K562 (cell line): ENCODE measurements around the gene NCOA6. TPM values are rescaled to one million over a fixed set of nuclear protein-coding genes. Genes with fewer than 3 reads are reported as not detected.

Experiments used
- ATAC-seq: fragments of 200-7000 bp; cut with Tn5 transposase; 3 replicates; pipeline ENCODE4 v1.9.1; 2020; ENCODE audit warnings: moderate library complexity
- BruUV-seq: library from RNA; stranded (reverse); fragments of 400-500 nt; replicated peaks from 2 replicates; lab custom pipeline; 2021; lab: Mats Ljungman, UMichigan
- CTCF ChIA-PET: fragments of 300-600 bp; formaldehyde crosslinking; extraction: SDS; loops from one replicate; lab custom pipeline; 2021; ENCODE audit warnings: low intra/inter-chr PET ratio; lab: Yijun Ruan, JAX
- POLR2A ChIA-PET: fragments of 300-600, 350-650 bp; sonication (Branson Sonifier 250); formaldehyde crosslinking; extraction: SDS; loops from one replicate; lab custom pipeline; 2021; ENCODE audit warnings: antibody characterized with exemption, inconsistent platforms; lab: Yijun Ruan, JAX
- DNase-seq, 4 experiments: peaks; one replicate each; pipeline versions ENCODE4 v3.0.0 to v3.0.0-alpha.2; 2011 to 2018; ENCODE audit warnings: low spot score in 3 of 4, mixed read lengths in 3 of 4; ENCODE audit errors: extremely low read depth in 1 of 4
- FAIRE-seq: peaks from 2 replicates; lab custom pipeline; 2011; peaks lifted over from hg19 to GRCh38; lab: Jason Lieb, UNC
- H2AFZ ChIP-seq: 2 replicates; pipeline ENCODE4 v1.6.0; 2011; ENCODE audit warnings: low read depth, low read length, control low read depth, inconsistent platforms
- H3K27ac ChIP-seq: fragments of 200-600 bp; 3 replicates; pipeline ENCODE4 v1.8.0; 2011; ENCODE audit warnings: low read depth, mild to moderate bottlenecking, control low read depth, inconsistent platforms, low read length, moderate library complexity, mixed read lengths; ENCODE audit errors: extremely low read depth
- H3K27me3 ChIP-seq, 2 experiments: fragments of 300-600 bp in 1 of 2; 2 replicates in 1 of 2; 3 replicates in 1 of 2; pipeline versions ENCODE4 v1.6.0 to v1.8.0; 2011; ENCODE audit warnings: inconsistent platforms in 2 of 2, low read length in 2 of 2, mild to moderate bottlenecking in 1 of 2, mixed read lengths in 1 of 2, moderate library complexity in 1 of 2; ENCODE audit not compliant: control insufficient read depth in 2 of 2, insufficient read depth in 2 of 2
- H3K36me3 ChIP-seq: fragments of 300-600 bp; 3 replicates; pipeline ENCODE4 v1.8.0; 2011; ENCODE audit warnings: mild to moderate bottlenecking, low read length, inconsistent platforms; ENCODE audit not compliant: control insufficient read depth, insufficient read depth
- H3K4me1 ChIP-seq, 2 experiments: fragments of 200-600 bp in 1 of 2; replicated peaks in 1 of 2; 2 replicates in 1 of 2; 3 replicates in 1 of 2; pipeline versions ENCODE4 v1.5.1 to v1.8.0; 2011; ENCODE audit warnings: inconsistent platforms in 2 of 2, low read length in 2 of 2, mild to moderate bottlenecking in 1 of 2, mixed read lengths in 1 of 2, moderate library complexity in 1 of 2; ENCODE audit not compliant: control insufficient read depth in 2 of 2, insufficient read depth in 2 of 2
- H3K4me2 ChIP-seq: 2 replicates; pipeline ENCODE4 v1.6.1; 2011; ENCODE audit warnings: low read length, control low read depth, inconsistent platforms, mixed read lengths; ENCODE audit not compliant: insufficient read depth
- H3K4me3 ChIP-seq: fragments of 200-600 bp; sonication (generic), shearing (Covaris generic); 2 replicates; pipeline ENCODE4 v1.5.1; 2016; ENCODE audit warnings: control low read depth, inconsistent platforms
- H3K79me2 ChIP-seq: fragments of 200-600 bp; 3 replicates; pipeline ENCODE4 v1.8.0; 2011; ENCODE audit warnings: low read length, inconsistent platforms; ENCODE audit not compliant: control insufficient read depth, insufficient read depth
- H3K9ac ChIP-seq, 2 experiments: 2 replicates each; pipeline versions ENCODE4 v1.6.0 to v1.6.1; 2011; ENCODE audit warnings: low read depth in 2 of 2, low read length in 2 of 2, control low read depth in 1 of 2, inconsistent platforms in 1 of 2, mild to moderate bottlenecking in 1 of 2, mixed read lengths in 1 of 2; ENCODE audit not compliant: insufficient read depth in 1 of 2
- H3K9me1 ChIP-seq: one replicate; pipeline ENCODE4 v1.6.0; 2011; ENCODE audit warnings: inconsistent platforms, mild to moderate bottlenecking, low read length, moderate library complexity; ENCODE audit not compliant: control insufficient read depth, insufficient read depth
- H3K9me3 ChIP-seq: replicated peaks from 2 replicates; pipeline ENCODE4 v1.5.1; 2011; ENCODE audit warnings: low read depth, low read length, inconsistent platforms; ENCODE audit not compliant: control insufficient read depth, insufficient read depth
- H4K20me1 ChIP-seq: replicated peaks from 2 replicates; pipeline ENCODE4 v1.6.1; 2011; ENCODE audit warnings: low read length, inconsistent platforms, mixed read lengths; ENCODE audit not compliant: control insufficient read depth, insufficient read depth
- BRCA1 ChIP-seq, 2 experiments: fragments of 450-650 bp in 1 of 2; sonication (generic) in 1 of 2; formaldehyde crosslinking in 1 of 2; IDR thresholded peaks; 2 replicates each; pipeline versions ENCODE4 v1.5.0 to v1.6.1; 2017 to 2020; ENCODE audit warnings: mild to moderate bottlenecking in 1 of 2, missing genetic modification reagents in 1 of 2
- MYNN ChIP-seq, 2 experiments: sonication (generic); formaldehyde crosslinking in 1 of 2; IDR thresholded peaks; 2 replicates each; pipeline versions ENCODE4 v1.5.0 to v1.6.1; 2016 to 2020; ENCODE audit warnings: antibody characterized with exemption in 1 of 2, missing genetic modification reagents in 1 of 2
- RCOR1 ChIP-seq, 2 experiments: IDR thresholded peaks; 2 replicates each; pipeline ENCODE4 v1.6.1; 2012; ENCODE audit warnings: low read depth in 2 of 2, low read length in 2 of 2, borderline replicate concordance in 1 of 2, improper control_type of control experiment in 1 of 2
- WGBS: fragments of 100-300 bp; shearing (Covaris generic); methylation state at CpG from one replicate; pipeline ENCODE4 v1.1.6; 2016; ENCODE audit warnings: low coverage, mixed read lengths; ENCODE audit not compliant: insufficient coverage; ENCODE audit errors: missing lambda C conversion rate; 5-methylcytosine and 5-hydroxymethylcytosine counted together
- in situ Hi-C: fragments of 300-500 bp; cut with MboI; formaldehyde crosslinking; loops from 4 replicates; pipeline ENCODE4 v1.15.0; 2018; ENCODE audit warnings: inconsistent platforms, mixed read lengths
- intact Hi-C: fragments of 100-400 bp; cut with micrococcal nuclease; formaldehyde crosslinking; loops from 2 replicates; pipeline ENCODE4 v1.14.2; 2022
- polyA plus RNA-seq, 8 experiments: library from polyadenylated mRNA; depleted of rRNA in 4 of 8; stranded (reverse) in 5 of 8; unstranded in 3 of 8; fragments of >200 nt; fragmentation: Nextera tagmentation in 2 of 8; fragmentation: Illumina TruSeq in 1 of 8; extraction: Ambion mirVana in 2 of 8; extraction: Trizol in 1 of 8; gene quantifications; 2 replicates each; pipeline versions ENCODE4 v1.2.1 to v1.2.3, GENCODE V29; 2011 to 2014; ENCODE audit warnings: inconsistent platforms in 1 of 8, missing spikeins in 1 of 8
- total RNA-seq, 7 experiments: library from RNA; depleted of rRNA in 6 of 7; stranded (reverse); fragments of >200 nt in 6 of 7; fragmentation: Illumina TruSeq in 2 of 7; extraction: Trizol in 2 of 7; gene quantifications; 2 replicates each; pipeline versions ENCODE4 v1.2.1 to v1.2.3, GENCODE V29; 2011 to 2021; ENCODE audit warnings: low replicate concordance in 1 of 7
- TF ChIP-seq, protein P1 (sequence below): fragments of 200-800 bp; sonication (Bioruptor generic); IDR thresholded peaks from 2 replicates; pipeline ENCODE4 v1.6.1; 2017; ENCODE audit warnings: missing genetic modification characterization, missing compliant biosample characterization

NCOA6 gene
- total and polyA plus RNA-seq, 9 of the 15 experiments (the other 6 are each of a cell fraction or from before 2014, with no cell fraction given) = 6.1 to 25.0 (median 9.5) TPM

DNA sequence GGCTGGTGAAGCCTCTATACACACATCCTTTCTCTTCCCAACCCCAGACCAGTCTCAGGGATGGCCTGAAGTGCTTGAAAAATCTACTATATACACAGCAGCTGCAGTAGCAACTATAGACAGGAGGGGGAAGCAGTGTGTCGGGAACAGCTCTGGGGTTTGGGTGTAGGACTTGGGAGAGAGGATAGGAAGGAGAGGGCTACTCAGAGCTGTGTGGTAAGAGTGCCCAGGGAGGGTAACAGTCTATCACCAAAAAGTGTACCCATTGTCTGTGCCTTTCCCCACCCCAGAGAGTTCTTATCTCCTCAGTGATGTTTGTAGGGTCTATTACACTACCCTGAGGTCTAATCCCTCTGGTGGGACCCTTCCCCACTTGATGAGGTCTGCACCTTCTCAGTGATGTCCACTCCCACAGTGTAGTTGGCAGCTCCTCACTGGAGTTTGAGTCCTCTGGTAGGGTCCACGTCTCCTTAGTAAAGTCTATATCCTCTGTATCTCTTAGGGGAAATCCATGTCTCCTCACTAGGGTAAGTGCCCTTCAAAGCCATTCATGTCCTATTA lies 48.7 kb upstream of the NCOA6 start (continued):
- 0 out of 2 replicates have a peak, but pooled peaks have one; percentile 28 for TF ChIP-seq MYNN (IDR thresholded peaks at IDR 0.05)
- no peak for TF ChIP-seq MYNN (CRISPR knock-in tag; IDR thresholded peaks at IDR 0.05)
- TF ChIP-seq RCOR1 (IDR thresholded peaks at IDR 0.05; ENCODE audit: borderline replicate concordance in 1 of 2, low read depth in 2 of 2, low read length in 2 of 2) = 0 out of 4 replicates have a peak, but pooled peaks of 1 of the 2 experiments have one; percentile 47
- TF ChIP-seq, protein P1, sequence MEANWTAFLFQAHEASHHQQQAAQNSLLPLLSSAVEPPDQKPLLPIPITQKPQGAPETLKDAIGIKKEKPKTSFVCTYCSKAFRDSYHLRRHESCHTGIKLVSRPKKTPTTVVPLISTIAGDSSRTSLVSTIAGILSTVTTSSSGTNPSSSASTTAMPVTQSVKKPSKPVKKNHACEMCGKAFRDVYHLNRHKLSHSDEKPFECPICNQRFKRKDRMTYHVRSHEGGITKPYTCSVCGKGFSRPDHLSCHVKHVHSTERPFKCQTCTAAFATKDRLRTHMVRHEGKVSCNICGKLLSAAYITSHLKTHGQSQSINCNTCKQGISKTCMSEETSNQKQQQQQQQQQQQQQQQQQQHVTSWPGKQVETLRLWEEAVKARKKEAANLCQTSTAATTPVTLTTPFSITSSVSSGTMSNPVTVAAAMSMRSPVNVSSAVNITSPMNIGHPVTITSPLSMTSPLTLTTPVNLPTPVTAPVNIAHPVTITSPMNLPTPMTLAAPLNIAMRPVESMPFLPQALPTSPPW (CRISPR knock-in tag) = peak; percentile 31; the same call in 1 of the 2 replicates
- TF ChIP-seq BRCA1 (IDR thresholded peaks at IDR 0.05) = no peak
- no peak for TF ChIP-seq BRCA1 (CRISPR knock-in tag; IDR thresholded peaks at IDR 0.05)

DNA sequence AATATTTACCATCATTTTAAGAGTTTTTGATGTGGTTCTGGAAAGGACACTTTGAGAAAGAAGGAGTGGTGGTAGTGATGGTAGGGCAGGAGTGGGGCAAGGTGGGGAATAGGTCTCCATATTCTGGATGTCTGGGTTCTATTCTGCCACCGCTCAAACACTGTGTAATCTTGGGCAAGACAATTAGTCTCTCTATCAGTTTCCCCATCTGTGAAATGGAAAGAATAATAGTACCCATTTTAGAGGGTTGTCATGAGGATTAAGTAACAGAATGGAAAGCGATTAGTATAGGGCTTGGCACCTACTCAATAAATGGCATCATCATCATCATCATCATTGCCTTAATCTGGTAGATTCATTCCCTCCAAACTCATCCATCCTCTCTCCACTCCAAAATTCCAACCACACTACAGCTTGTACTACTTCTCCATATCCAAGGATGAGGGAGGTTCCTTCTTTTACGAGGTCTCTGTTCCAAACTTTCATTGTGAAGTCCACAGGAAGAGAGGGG lies 48.2 kb upstream of the NCOA6 start:
- H3K27ac ChIP-seq = no peak overlapping the region
- WGBS = 16% methylated on average over 3 of the region's 3 CpGs
- H3K36me3 ChIP-seq = peaks cover 7% of the 10 kb centered on the region; the same call in 2 of the 3 replicates
- DNase-seq = no peak
- H3K4me1 ChIP-seq = peaks cover 36 to 38% of the 10 kb centered on the region in 2 experiments; a peak in 4 of 5 replicates
- POLR2A ChIA-PET = interaction anchor here (0.6 to 1.3 kb wide), 5 partner anchors 11 to 138 kb away, joined by 3 to 4 read pairs (median 3); no protein-coding TSS in a partner anchor
- H3K9ac ChIP-seq = no peak overlapping the region
- no peaks in the 10 kb centered on the region for H3K9me3 ChIP-seq
- H3K27me3 ChIP-seq = no peaks in the 10 kb centered on the region; a peak in 1 of 5 replicates
- H3K79me2 ChIP-seq = peaks cover 36% of the 10 kb centered on the region
- no peaks in the 10 kb centered on the region for H3K9me1 ChIP-seq
- no peak overlapping the region for H3K4me3 ChIP-seq
- no TSS peak for BruUV-seq
- FAIRE-seq = no peak
- peak overlapping the region; percentile 91; the same call in 1 of the 2 replicates for H2AFZ ChIP-seq
- H3K4me2 ChIP-seq = peak overlapping the region; percentile 96
- H4K20me1 ChIP-seq = no peaks in the 10 kb centered on the region
- ATAC-seq = no peak
- CTCF ChIA-PET = interaction anchor here (0.6 to 1.3 kb wide), 6 partner anchors 39 to 433 kb away, joined by 3 to 5 read pairs (median 3); partner anchors contain the start of genes GSS and MYH7B
- in situ Hi-C loops = loop anchor here (5.0 kb wide), 1 partner anchor 84 kb away; the partner anchor contains the start of genes GSS and MYH7B
- intact Hi-C loops = loop anchor here (1.0 to 10.0 kb wide), 6 partner anchors 82 to 391 kb away; partner anchors contain the start of genes EDEM2, GSS, MYH7B and TRPC4AP
